ELF-1 (cell line): ENCODE results near the gene CYP11A1.

Experiments used
- DNase-seq: peaks from one replicate; pipeline ENCODE4 v3.0.0-alpha.2; 2016; ENCODE audit warnings: low read depth, low spot score

The CYP11A1 gene

GRCh38 chr15:74322558-74323180 lies 44.8 kb downstream of the CYP11A1 start:
- DNase-seq: peak; percentile 81

GRCh38 chr15:74320352-74321247 lies 46.8 kb downstream of the CYP11A1 start:
- DNase-seq: no peak

GRCh38 chr15:74319596-74320351 lies 47.7 kb downstream of the CYP11A1 start:
- DNase-seq: peak; percentile 94

DNA sequence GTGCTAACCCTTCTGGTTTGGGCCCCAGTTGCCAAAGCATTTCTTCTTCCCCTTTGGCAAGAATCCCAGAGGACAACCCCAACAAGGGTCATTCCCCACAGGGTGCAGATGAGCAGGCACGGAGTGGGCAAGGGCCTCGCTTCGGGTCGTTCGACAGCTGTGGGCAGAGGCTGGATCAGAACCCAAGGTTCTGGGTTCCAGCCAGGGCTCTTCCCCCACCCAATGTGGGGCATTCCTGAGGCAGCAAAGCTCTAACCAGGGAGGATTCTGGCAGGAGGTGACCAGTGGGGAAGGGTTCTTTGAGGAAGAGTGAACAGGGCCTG lies 48.3 kb downstream of the CYP11A1 start:
- DNase-seq: no peak

GRCh38 chr15:74318376-74319137 lies 48.9 kb downstream of the CYP11A1 start:
- no peak for DNase-seq

DNA sequence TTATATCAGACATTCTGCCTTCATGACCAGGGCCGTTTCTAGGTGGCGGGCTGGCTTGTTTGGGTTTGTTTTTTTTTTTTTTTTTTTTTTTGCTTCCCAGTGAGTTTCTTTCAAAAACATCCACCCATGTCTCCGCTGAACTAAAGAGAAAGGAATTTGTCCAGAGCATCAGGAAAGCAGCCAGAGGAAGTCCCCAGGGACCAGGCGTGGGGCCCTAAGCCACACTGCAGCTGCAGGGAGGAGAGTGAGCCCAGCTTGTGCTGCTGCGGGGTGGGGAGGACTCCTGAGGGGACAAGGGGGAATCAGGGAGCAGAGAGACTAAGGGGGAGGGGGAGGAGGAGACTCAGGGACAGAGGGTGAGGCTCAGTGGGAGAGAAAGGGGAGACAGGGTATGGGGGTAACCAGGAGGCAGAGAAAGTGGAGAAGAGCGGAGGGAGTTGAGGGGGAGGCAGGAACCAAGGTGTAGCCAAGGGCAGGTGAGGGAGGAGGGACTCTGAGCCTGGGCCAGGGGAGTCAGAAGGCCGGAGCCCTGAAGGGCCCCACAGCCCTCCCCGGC lies 49.5 kb downstream of the CYP11A1 start:
- DNase-seq: no peak

- DNase-seq: no peak
Observed at GRCh38 chr15:74316141-74316540, 51.3 kb downstream of the CYP11A1 start.

GRCh38 chr15:74315626-74316025 lies 51.8 kb downstream of the CYP11A1 start:
- no peak for DNase-seq

DNA sequence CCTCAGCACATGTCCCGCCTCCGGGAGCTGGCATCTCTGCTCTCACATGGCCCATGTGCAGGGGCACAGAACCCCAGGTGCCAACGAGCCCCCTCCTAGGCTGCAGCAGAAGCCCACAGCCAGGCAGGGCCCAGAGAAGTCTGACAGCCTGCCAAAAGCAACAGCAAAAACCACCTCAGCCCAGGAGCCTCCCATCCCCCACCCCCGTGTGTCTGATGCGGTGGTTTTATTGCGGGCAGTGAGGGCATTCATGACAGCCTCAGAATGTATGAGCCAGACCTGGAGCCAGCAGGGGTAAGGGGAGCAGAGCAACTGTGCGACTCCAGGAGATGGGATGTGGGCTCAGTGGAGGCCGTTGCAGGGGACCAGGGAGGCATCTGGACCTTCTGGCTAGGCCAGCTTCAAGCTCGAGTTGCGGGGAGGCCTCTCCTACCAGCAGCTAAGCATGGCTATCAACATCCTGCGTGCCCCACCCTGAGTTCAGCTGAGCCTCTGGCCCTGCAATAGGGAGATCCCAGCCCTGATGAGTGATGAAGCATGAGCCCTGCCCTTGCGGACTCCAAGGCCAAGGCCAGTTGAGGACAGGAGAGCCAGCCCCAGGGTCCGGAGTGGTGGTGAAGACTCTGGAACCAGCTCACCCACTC lies 52.5 kb downstream of the CYP11A1 start:
- DNase-seq: no peak

GRCh38 chr15:74313889-74314288 lies 53.6 kb downstream of the CYP11A1 start:
- DNase-seq: no peak

- DNase-seq: no peak
Observed at GRCh38 chr15:74312445-74313007, 54.9 kb downstream of the CYP11A1 start.

- peak; percentile 76 for DNase-seq
Observed at GRCh38 chr15:74311734-74312444, 55.6 kb downstream of the CYP11A1 start.

DNA sequence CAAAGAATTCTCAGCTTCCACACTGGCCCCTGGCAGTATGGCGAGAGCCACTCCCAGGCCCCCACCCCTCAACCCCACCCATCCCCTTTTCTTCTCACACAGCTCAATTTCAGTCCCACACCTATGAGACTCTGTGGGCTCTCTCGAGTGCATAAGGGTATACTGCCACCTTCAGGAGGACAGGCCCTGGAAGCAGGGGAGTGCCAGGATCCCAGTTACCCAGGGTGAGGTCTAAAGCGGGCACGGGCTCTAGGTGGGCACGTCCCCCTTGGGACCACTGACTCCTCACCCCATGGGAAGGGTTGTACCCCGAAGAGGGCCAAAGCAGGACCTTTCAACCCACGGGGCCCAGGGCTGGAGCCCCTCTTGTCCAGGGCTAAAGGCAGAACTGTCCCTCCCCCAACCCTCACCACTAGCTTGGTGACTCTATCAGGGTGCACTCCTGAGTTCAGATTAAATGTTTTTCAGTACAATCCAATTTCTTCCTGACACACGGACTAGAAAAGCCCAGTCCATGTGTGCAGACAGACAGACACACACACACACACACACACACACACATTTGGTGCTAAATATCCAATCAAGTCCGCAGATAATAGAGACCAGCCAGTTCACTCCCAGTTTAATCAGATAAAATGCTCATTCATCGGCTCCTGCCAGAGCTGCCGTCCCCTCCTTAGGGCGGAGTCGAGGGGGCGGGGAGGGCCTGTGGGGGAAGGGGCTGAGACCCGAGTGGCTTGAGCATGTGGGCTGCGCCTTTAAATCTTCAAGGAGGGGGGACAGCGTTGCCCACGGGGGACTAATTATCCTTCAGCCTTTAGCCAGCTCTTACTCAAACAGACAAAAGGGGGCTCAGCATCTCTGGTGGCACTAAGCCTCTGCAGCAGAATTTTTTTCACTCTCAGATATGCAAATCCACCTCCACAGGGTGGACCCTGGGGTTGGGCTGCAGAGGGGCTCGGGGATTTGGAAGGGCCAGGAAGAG lies 59.3 kb downstream of the CYP11A1 start:
- DNase-seq: peak; percentile 63

GRCh38 chr15:74306781-74307217 lies 60.6 kb downstream of the CYP11A1 start:
- DNase-seq: peak; percentile 79

- DNase-seq: no peak
Observed at GRCh38 chr15:74305687-74306086, 61.8 kb downstream of the CYP11A1 start.

DNA sequence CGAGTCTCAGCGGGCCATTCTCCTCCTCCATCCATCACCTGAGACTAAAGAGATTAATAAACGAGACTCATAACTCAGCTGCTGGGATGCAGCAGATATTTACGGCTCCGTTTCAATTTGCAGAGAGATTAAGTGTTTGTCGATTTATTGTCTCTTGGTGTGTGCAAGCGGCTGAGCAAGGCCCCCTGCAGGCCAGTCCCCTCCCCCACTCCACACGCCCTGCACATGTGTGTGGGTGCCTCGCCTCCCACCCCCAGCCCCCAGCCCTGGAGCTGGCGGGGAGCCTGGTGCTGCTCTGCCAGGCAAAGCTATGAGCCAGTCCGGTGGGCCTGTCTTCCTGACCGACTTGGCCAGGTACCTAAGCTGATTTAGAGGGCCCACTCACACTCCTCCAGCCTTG lies 63.0 kb downstream of the CYP11A1 start:
- no peak for DNase-seq

DNA sequence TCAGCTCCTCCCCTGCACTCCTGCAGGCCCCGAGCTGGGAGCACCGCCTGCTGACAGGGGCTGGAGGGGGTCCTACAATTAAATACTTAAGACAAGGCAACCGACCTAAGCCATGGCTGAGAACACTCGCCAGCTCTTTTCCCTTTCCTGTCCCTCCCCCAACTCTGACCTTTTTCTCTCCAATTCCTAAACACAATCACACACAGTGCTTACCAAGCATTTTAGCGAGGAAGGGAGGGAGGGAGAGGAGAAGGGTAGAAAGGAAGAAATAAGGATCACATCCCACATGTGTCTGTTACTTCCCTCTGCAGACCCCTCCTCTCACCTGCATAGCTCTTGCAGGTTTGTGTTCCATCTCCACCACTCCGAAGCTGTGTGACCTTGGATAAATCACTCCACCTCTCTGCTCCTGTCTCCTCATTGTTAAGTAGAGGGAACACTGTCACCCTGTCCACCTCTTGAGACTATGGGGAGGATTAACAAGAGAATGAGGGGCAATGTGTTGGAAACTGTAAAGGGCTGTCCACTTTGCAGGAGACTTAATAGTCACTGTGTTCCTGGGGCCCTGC lies 63.6 kb downstream of the CYP11A1 start:
- DNase-seq: no peak

DNA sequence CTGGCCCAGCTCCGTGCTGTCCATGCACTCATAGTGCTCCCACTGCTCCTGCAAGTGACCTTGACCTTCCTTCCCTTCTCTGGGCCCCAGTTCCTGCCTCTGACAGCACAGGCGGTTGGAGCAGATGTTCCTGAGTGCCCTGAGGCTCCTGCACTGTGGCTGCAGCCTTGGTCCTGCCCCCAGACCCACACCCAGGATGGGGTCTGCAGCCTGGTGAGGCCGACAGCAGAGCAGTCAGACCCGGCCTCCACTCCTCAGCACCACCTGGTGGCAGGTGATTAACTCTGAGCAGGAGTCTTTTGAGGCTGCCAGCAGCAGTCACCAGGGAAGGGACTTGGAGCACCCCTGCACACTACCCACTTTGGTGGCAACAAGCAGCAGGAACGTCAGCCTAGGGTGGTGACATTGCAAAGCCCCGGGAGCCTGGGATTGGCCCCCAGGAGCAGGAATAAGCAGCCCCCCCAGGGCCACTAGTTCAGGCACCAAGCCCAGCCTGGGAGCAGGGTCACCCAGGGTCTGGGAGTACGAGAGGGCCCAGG lies 64.6 kb downstream of the CYP11A1 start:
- peak; percentile 87 for DNase-seq
